Hepatocyte (in vitro differentiated cells): ENCODE data around the gene ZBTB49. TPM values are rescaled to one million over a fixed set of nuclear protein-coding genes. Genes with fewer than 3 reads are reported as not detected.
"Not testable (repeated sequence)": the region's sequence is repeated elsewhere in the genome, so short reads cannot be mapped to it uniquely, and the experiment has no call there.

Experiments used
- DNase-seq: peaks from one replicate; pipeline ENCODE4 v3.0.0-alpha.2; 2016; ENCODE audit warnings: low spot score
- H2AFZ ChIP-seq: fragments of 200-600 bp; sonication (generic); 2 replicates; pipeline ENCODE4 v1.6.0; 2016; ENCODE audit warnings: antibody characterized with exemption, mild to moderate bottlenecking
- H3K27ac ChIP-seq: fragments of 200-600 bp; sonication (generic); 2 replicates; pipeline ENCODE4 v1.5.1; 2016; ENCODE audit warnings: mild to moderate bottlenecking
- H3K27me3 ChIP-seq: fragments of 200-600 bp; sonication (generic); 2 replicates; pipeline ENCODE4 v1.6.1; 2016
- H3K36me3 ChIP-seq: fragments of 200-600 bp; sonication (generic); replicated peaks from 2 replicates; pipeline ENCODE4 v1.5.1; 2016; ENCODE audit warnings: low read depth; ENCODE audit not compliant: insufficient read depth
- H3K4me1 ChIP-seq: fragments of 200-600 bp; sonication (generic); 2 replicates; pipeline ENCODE4 v1.5.1; 2016; ENCODE audit warnings: mild to moderate bottlenecking, moderate library complexity; ENCODE audit not compliant: insufficient read depth
- H3K4me2 ChIP-seq: fragments of 200-600 bp; sonication (generic); 2 replicates; pipeline ENCODE4 v1.6.0; 2016
- H3K4me3 ChIP-seq: fragments of 200-600 bp; sonication (generic); 2 replicates; pipeline ENCODE4 v1.5.1; 2016; ENCODE audit warnings: mild to moderate bottlenecking
- H3K79me2 ChIP-seq: fragments of 200-600 bp; sonication (generic); 2 replicates; pipeline ENCODE4 v1.6.0; 2017; ENCODE audit warnings: mild to moderate bottlenecking
- H3K9me2 ChIP-seq: fragments of 200-600 bp; sonication (generic); replicated peaks from 2 replicates; pipeline ENCODE4 v1.6.0; 2017; ENCODE audit warnings: mild to moderate bottlenecking; ENCODE audit not compliant: insufficient read depth
- H3K9me3 ChIP-seq: fragments of 200-600 bp; sonication (generic); 2 replicates; pipeline ENCODE4 v1.5.1; 2016; ENCODE audit warnings: low read depth, mild to moderate bottlenecking
- H4K20me1 ChIP-seq: fragments of 200-600 bp; sonication (generic); 2 replicates; pipeline ENCODE4 v1.6.0; 2016; ENCODE audit warnings: mild to moderate bottlenecking; ENCODE audit not compliant: insufficient read depth, poor library complexity, severe bottlenecking
- EZH2 ChIP-seq: fragments of 200-600 bp; sonication (generic); IDR thresholded peaks from 2 replicates; pipeline ENCODE4 v1.6.1; 2016; ENCODE audit warnings: antibody characterized with exemption, mild to moderate bottlenecking, borderline replicate concordance
- EZH2phosphoT487 ChIP-seq: fragments of 200-600 bp; sonication (generic); IDR thresholded peaks from one replicate; pipeline ENCODE4 v1.6.1; 2018; ENCODE audit warnings: antibody characterized with exemption, mild to moderate bottlenecking, low read depth, moderate library complexity; ENCODE audit not compliant: unreplicated experiment, severe bottlenecking
- WGBS: methylation state at CpG from one replicate; pipeline ENCODE4 v1.1.6; 2016; ENCODE audit warnings: low lambda C conversion rate; ENCODE audit errors: missing lambda C conversion rate; 5-methylcytosine and 5-hydroxymethylcytosine counted together
- polyA plus RNA-seq: library from polyadenylated mRNA; unstranded; fragments of >200 nt; fragmentation: Nextera tagmentation; extraction: Ambion mirVana; gene quantifications from 2 replicates; pipeline ENCODE4 v1.2.1, GENCODE V29; 2016
- total RNA-seq: library from RNA; depleted of rRNA; stranded (reverse); fragments of >200 nt; gene quantifications from 2 replicates; pipeline ENCODE4 v1.2.3, GENCODE V29; 2014
- TF ChIP-seq, protein P1 (sequence below): fragments of 200-600 bp; sonication (generic); IDR thresholded peaks from 2 replicates; pipeline ENCODE4 v1.5.1; 2016; ENCODE audit warnings: antibody characterized with exemption, mild to moderate bottlenecking; ENCODE audit not compliant: poor library complexity

Gene ZBTB49
- total and polyA plus RNA-seq, 2 experiments from 2014 or later = 2.2 to 3.3 TPM

DNA sequence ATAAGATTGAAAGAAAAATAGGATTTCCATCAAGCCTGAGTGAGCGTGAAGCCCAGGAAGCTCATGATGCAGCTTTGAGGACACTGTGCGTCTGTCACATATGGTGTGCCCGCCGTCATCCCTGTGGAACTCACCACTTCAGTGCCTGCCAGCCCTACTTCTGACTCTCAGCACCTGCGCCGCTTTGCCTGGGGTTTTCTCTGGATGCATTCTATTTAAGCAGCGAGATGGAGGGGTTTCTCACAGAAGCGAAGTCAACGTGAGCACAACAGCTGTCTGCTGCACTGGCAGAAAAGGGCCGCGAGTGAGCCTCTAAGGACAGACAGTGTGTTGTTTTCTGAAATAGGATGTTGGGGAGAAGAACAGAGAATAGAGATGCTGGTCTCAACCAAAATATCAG is 35.9 kb upstream of the ZBTB49 start:
- WGBS = 91% methylated on average over 11 of the region's 11 CpGs
- no peak overlapping the region for H2AFZ ChIP-seq
- H3K4me1 ChIP-seq = peaks cover 3% of the 10 kb centered on the region

DNA sequence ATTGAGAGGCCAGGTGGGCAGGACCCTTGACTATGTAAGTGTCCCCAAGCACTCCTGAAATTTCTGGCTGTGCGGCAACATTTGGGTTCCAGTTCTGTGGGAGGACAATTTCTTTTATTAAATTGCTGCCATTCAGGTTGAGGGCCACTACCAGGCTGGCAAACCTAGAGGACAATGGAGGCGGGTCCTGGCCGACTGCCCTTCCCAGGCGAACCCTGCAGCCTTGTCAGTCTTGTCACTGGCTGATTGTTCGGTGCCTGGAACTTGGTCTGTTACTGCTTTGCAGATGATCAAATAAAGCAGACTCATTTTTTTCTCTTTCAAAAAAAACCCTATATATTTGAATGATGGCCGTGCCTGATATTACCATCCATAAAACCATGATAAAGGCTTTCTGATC is 35.4 kb upstream of the ZBTB49 start:
- Histone ChIP-seq H3K27me3 (no peaks in the 10 kb centered on the region), H3K4me3 (no peak overlapping the region), H3K27ac (no peak overlapping the region), H3K4me2 (no peak overlapping the region), H3K79me2 (no peaks in the 10 kb centered on the region), H3K9me2 (no peaks in the 10 kb centered on the region), H3K9me3 (no peaks in the 10 kb centered on the region), H3K36me3 (no peaks in the 10 kb centered on the region), H2AFZ (no peak overlapping the region), H4K20me1 (no peaks in the 10 kb centered on the region), H3K4me1 (peaks cover 7% of the 10 kb centered on the region)
- WGBS = 90% methylated on average over 6 of the region's 6 CpGs
- DNase-seq = no peak
- TF ChIP-seq, protein P1, sequence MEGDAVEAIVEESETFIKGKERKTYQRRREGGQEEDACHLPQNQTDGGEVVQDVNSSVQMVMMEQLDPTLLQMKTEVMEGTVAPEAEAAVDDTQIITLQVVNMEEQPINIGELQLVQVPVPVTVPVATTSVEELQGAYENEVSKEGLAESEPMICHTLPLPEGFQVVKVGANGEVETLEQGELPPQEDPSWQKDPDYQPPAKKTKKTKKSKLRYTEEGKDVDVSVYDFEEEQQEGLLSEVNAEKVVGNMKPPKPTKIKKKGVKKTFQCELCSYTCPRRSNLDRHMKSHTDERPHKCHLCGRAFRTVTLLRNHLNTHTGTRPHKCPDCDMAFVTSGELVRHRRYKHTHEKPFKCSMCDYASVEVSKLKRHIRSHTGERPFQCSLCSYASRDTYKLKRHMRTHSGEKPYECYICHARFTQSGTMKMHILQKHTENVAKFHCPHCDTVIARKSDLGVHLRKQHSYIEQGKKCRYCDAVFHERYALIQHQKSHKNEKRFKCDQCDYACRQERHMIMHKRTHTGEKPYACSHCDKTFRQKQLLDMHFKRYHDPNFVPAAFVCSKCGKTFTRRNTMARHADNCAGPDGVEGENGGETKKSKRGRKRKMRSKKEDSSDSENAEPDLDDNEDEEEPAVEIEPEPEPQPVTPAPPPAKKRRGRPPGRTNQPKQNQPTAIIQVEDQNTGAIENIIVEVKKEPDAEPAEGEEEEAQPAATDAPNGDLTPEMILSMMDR = no peak
- TF ChIP-seq EZH2 = no peak
- no peak for TF ChIP-seq EZH2phosphoT487

More for the DNA sequence above, 35.9 kb upstream of the ZBTB49 start:
- DNase-seq = no peak
- no peaks in the 10 kb centered on the region for H4K20me1 ChIP-seq
- no peak overlapping the region for H3K27ac ChIP-seq
- H3K4me2 ChIP-seq = no peak overlapping the region
- H3K9me3 ChIP-seq = no peaks in the 10 kb centered on the region
- H3K9me2 ChIP-seq = no peaks in the 10 kb centered on the region
- no peak overlapping the region for H3K4me3 ChIP-seq
- H3K79me2 ChIP-seq = no peaks in the 10 kb centered on the region
- TF ChIP-seq, protein P1 = no peak
- no peak for TF ChIP-seq EZH2phosphoT487
- no peak for TF ChIP-seq EZH2
- no peaks in the 10 kb centered on the region for H3K27me3 ChIP-seq
- H3K36me3 ChIP-seq = no peaks in the 10 kb centered on the region

DNA sequence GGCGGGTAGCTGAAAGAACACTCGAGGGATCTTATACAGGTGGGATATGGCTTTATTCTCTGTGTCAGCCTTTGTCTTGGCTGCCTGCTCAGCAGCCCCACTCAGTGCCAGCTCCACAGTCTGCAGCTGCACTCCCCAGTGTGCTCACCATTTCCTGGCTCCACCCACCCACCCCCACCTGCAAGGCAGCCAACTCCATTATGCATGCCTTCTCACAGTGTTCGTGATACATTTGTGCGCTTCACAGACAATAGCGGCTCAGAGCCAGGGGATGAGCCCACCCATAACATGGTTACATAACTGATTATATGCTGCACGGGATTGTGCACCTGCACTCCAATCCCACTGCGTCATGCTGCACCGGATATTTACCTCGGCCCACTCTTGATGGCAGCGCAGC is 33.3 kb upstream of the ZBTB49 start:
- Histone ChIP-seq H3K79me2 (no peaks in the 10 kb centered on the region), H3K4me3 (no peak overlapping the region), H4K20me1 (no peaks in the 10 kb centered on the region), H3K27me3 (no peaks in the 10 kb centered on the region), H3K4me2 (no peak overlapping the region), H3K4me1 (peaks cover 7% of the 10 kb centered on the region), H2AFZ (no peak overlapping the region), H3K36me3 (no peaks in the 10 kb centered on the region), H3K9me3 (no peaks in the 10 kb centered on the region), H3K9me2 (no peaks in the 10 kb centered on the region), H3K27ac (no peak overlapping the region)
- no peak for DNase-seq
- TF ChIP-seq EZH2phosphoT487 = no peak
- TF ChIP-seq, protein P1 = no peak
- no peak for TF ChIP-seq EZH2
- 78% methylated on average over 10 of the region's 10 CpGs for WGBS

DNA sequence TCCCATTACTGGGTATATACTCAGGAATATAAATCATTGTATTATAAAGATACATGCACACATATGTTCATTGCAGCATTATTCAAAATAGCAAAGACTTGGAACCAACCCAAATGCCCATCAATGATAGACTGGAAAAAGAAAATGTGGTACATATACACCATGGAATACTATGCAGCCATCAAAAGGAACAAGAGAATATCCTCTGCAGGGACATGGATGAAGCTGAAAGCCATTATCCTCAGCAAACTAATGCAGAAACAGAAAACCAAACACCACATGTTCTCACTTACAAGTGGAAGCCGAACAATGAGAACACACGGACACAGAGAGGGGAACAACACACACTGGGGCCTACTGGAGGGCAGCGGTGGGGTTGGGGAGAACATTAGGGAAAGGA is 32.3 kb upstream of the ZBTB49 start:
- not testable (repeated sequence) for H3K27me3 ChIP-seq, H3K9me3 ChIP-seq, H3K4me2 ChIP-seq, H2AFZ ChIP-seq, H3K9me2 ChIP-seq, H4K20me1 ChIP-seq, H3K79me2 ChIP-seq, H3K36me3 ChIP-seq, H3K27ac ChIP-seq, H3K4me1 ChIP-seq, DNase-seq, H3K4me3 ChIP-seq
- 100% methylated on average over 3 of the region's 3 CpGs for WGBS
